Bladder microvascular endothelial cell (primary cell): ENCODE measurements around the gene PPM1K. TPM values are rescaled to one million over a fixed set of nuclear protein-coding genes. Genes with fewer than 3 reads are reported as not detected.

Source experiments
- total RNA-seq: library from RNA; depleted of rRNA; stranded (reverse); fragments of >200 nt; gene quantifications from 2 replicates; pipeline ENCODE4 v1.2.3, GENCODE V29; 2014

Gene PPM1K
- 7.3 and 9.4 TPM in 2 replicates for total RNA-seq

GRCh38 chr4:88284439-88285234, at the start of gene PPM1K:
TSS of gene PPM1K (minus strand) at chr4:88284561. CDS start at chr4:88278583, 5,978 bp downstream.

Other genes with a start within 250 kb of the PPM1K start
- gene ABCG2, start 125.9 kb downstream of the PPM1K start, total RNA-seq: 2.6 and 14.9 TPM in 2 replicates
- gene HERC6, start 94.3 kb upstream of the PPM1K start, total RNA-seq: 6.0 and 6.7 TPM in 2 replicates
- gene HERC5, start 172.6 kb upstream of the PPM1K start, total RNA-seq: 3.9 and 4.0 TPM in 2 replicates
- 66.6 and 86.0 TPM in 2 replicates for gene PYURF, start 239.2 kb upstream of the PPM1K start, total RNA-seq